GM19467 (cell line): ENCODE data around the gene TEX19.
A peak's percentile ranks its signal among the peaks of the same experiment; 100 is the strongest.

Experiments
- ATAC-seq: cut with Tn5 transposase; IDR thresholded peaks from one replicate; pipeline ENCODE4 v1.9.1; 2021; ENCODE audit warnings: mild to moderate bottlenecking, moderate library complexity; ENCODE audit not compliant: unreplicated experiment

The TEX19 gene

DNA sequence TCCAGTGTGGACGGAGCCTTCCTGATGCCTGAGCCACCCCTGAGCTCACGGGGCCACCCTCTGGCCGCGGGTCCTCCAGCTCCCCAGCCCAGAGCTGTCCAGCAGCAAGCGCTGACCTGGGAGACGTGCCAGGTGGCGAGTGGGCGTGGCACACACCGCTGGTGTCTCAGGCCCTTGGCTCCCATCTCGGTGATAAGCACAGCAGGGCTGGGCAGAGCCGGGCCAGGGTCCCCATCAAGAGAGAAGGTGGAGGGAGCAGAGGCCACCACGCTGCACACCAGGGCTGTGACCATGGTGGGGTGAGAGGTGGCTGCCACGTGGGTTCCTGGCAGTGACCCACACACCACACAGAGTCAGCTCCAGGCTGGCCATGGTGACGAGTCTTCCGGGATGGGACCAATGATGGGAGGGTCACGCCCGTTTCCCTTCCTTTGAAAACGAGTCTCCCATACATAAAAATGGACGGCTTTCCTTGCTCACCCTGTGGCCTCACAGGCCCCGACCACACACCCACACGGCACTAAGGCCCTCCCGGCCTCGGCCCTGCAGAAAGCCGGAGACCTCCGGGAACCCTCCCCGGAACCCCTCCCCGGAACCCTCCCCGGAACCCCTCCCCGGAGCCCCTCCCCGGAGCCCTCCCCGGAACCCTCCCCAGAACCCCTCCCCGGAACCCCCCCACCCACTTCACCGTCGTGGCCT, 29.3 kb downstream of the TEX19 start:
- no peak for ATAC-seq

DNA sequence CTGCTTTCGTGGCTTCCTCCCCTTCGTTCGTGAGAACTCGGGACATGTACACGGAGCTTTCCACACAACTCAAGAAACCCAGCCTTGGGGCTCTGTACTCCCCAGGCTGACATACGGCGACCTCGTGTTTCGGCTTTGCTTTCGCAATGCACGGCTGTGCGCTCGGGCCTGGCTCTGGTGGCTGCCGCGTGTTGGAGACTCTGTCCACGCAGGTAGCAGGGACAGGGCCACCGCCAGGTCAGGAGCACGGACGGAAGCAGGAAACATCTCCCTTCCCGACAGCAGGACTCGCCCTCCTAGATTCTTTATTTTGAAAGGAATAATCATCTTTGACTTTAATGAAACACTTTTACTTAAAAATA, 29.9 kb downstream of the TEX19 start:
- ATAC-seq, result no peak

DNA sequence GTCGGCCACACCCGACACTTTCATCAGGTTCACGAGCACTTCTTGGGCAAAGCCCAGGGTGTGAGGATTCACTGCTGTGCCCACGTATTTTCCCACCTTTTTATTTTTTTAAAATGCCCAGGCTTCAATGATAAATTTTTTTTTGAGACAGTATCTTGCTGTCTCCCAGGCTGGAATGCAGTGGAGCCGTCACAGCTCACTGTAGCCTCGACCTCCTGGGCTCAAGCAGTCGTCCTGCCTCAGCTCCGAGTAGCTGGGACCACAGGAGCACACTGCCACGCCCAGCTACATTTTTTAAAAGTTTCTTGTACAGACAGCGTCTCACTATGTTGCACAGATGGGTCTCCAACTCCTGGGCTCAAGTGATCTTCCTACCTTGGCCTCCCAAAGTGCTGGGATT, 30.3 kb downstream of the TEX19 start:
- no peak for ATAC-seq

DNA sequence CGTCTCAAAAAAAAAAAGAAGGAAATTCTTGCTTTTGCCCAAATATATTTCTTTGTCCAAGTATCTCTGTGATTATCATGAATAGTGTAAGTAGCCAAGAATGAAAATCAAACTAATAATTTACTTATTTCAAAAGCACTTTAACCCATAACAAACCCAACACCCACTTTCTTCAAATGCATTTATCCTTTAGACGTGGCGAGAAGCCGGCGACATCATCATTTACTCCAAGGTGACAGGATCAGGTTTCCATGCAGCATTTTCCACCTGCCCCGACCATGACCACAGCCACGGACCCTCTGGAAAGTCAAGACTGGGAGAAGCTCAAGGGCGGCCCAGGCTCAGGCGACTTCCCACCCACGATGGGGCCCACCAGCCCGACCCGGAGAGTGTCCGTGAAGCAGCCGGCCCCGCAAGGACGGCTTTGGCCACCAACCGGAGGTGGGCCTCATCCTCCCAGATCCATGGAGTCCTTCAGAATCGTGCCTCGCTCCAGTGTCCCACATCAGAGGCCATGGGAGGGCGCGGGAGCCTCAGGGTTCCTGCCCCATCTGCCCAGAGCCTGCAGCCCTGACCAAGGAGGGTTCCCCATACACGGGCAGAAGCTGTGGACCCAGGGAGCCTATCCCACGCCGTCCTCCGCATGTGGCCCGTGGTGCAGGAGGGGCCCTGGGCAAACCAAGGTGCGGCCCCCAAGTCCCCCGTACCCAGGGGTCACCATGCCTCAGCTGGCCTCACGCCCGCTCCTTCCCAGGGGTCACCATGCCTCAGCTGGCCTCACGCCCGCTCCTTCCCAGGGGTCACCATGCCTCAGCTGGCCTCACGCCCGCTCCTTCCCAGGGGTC, 31.2 kb downstream of the TEX19 start:
- ATAC-seq, result no peak

DNA sequence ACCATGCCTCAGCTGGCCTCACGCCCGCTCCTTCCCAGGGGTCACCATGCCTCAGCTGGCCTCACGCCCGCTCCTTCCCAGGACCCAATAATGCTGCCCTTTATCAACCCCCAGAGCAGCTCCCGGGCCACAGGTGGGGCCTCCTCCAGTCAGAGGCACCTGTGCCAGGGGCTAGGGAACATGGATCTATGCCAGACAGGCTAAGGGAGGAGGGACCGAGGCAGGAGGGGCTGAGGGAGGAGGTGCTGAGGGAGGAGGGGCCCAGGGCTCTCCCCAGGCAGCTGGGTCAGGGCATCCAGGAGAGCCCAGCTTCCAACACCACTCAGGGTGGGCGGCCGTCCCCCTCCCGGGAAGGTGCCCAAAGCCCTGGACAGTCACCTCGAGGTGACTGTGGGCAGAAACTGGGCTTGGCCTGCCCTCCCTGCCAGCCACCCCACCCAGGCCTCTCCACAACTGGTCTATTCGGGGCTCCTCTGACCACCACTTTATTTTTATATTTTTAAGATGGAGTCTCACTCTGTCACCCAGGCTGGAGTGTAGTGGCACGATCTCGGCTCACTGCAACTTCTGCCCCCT, 31.9 kb downstream of the TEX19 start:
- ATAC-seq, result no peak

DNA sequence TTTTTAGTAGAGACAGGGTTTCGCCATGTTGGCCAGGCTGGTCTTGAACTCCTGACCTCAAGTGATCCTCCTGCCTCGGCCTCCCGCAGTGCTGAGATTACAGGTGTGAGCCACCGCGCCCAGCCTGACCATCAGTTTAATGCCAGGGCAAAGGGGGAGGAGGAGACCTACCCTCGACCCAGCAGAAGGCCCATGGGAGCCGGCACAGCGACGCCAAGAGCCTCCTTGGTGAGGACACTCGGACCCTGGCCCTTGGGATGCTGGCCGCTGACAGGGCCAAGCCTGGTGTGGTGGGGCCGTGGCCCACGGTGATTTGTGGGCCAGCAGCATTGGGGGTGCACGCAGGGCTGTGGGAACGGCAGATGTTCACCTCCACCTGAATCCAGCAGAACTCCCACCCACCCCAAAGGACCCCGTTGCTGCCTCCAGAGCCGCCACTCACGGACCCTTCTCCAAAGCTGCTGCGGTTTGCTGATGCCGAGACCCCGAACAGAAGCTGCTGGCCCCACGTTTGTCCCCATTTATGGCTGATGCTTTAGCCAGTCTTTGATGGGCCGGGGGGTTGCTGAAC, 32.5 kb downstream of the TEX19 start:
- no peak for ATAC-seq

DNA sequence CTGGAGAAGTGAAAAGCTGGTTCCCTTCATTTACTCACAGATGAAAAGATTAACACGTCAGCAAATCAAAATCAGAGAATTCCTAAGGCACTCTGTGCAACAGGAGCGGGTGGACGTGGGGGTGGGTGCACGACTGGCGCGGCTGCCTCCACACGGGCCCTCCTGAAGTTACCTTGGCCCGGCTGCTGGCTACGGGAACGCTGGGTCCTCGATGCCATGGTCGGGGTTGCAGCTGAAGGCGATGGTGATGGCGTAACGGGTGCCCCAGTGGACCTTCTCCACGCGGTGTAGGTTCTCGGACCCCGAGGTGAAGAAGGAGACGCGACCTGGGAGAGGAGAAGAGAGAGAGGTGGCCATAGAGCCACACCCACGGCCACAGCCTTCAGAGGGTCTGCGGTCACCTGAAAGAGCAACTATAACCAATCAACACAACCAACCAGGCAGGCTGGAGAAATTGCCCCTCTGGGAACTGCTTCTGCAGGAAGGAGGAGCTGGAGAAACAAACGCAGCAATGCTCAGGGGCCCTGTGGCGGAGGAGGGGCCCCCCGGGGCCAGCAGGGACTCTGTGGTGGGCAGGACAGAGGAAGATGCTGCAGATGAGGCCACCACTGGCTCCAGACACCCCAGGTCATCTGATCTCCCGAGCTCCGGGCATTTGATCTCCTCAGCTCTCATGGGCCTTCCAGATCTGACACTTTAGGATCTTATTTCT, 33.3 kb downstream of the TEX19 start:
- ATAC-seq, result no peak

DNA sequence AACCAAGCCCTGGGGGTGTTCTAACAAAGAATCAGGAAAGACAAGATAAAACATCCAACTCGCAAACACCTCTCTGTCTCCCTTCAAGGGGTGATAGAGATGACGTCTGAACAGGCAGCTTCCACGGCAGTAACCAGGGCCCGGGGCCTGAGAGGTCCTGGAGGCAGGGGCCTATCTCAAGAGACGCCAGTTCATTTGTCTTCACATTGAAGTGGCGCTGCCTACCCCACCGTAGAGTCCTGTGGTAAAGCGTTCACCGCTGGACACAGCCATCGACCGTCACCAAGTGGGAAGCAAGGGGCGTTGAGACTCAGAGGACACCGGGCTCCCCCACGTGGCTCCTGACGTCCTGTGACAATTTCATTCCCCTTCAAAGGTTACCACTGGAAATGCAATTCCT, 33.9 kb downstream of the TEX19 start:
- ATAC-seq, result no peak

DNA sequence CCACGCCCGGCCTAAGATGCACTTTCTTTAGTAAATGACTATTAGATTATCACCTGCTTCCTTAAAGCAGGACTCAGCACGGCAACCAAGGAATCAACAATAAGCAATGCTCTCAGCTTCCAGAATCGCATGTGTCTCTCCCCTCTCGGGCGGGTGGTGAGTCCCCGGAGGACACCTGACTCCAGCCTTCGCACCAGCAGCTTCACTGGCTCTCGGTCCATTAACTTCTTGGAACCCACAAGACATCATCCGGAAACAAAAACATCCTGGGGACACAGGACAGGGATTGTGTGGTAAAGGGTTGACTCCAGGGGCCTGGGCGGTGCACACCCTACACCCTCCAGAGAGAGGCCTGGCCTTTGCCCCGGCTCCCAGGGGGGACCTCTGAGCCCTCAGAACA, 35.2 kb downstream of the TEX19 start:
- no peak for ATAC-seq

DNA sequence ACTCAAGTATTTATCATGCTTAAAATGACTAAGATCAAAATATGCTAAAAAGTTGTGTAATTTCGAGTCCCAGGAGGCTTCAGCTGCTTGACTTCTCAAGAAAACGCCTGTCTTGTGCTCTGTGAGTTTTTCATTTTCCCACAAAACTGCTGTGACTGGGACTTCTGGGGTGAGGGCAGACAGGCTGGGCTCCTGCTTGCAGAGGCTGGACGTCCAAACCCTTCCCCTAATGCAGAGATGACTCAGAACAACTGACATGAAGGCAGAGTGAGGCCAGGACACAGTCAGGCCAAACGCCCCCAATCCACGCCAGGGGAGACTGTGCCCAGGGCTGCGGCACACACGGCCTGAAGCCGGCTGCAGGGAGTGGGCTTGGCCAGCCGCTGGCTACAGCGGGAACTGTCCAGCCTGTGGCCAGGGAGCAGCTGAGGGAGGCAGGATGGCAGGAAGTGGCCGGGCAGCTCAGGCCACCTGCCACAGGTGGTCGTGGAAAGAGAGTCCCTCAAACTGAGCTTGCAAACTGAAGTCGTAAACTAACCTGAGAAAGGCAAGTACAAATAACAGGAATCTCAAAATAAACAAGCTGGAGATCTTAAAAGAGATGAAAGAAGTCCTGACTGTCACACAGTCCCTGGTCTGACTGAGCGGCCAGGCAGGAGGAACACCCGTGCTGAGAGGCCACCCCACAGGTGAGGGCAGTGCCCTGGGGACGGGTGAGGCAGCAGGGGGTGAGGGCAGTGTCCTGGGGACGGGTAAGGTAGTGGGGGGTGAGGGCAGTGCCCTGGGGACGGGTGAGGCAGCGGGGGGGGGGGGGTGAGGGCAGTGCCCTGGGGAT, 37.8 kb downstream of the TEX19 start:
- no peak for ATAC-seq

DNA sequence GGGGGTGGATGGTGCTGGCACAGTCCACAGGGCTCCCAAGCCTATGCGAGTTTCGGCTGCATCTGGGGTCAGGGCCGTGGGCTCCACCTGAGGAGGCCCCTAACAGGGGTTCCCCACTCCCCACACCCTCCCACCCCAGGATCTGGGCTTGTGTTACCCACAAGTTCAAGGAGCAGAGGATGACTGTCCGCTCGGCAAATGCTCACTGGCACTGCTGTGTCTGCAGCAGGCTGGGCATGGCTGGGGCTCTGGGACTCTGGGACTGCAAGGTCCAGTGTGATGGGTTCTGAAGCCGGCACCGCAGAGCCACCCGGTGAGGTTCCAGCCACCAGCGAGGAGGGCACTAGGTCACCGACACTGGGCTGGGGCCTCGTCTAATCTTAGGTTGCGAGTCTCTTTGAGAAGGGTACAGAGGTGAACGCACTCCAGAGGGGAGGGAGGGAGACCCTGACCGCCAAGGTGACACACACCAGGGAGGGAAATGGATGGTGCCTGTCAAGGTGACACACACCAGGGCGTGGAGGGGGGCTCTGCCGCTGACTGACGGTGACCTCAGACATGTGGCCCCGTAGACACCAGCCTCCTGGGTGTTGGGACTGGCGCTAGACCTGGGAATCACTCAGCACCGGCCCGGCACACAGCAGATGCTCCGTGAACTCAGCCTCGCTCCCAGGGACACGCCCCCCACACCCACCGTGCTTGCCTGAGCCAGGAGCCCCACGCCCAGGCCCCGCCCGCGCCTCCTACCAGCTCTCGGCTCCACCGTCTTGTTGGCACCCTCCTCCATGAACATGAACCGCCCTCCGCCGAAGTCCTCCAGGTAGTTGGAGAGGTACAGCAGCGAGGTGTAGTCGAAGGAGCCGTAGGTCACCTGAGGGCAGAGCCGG, 38.6 kb downstream of the TEX19 start:
- ATAC-seq, result no peak

DNA sequence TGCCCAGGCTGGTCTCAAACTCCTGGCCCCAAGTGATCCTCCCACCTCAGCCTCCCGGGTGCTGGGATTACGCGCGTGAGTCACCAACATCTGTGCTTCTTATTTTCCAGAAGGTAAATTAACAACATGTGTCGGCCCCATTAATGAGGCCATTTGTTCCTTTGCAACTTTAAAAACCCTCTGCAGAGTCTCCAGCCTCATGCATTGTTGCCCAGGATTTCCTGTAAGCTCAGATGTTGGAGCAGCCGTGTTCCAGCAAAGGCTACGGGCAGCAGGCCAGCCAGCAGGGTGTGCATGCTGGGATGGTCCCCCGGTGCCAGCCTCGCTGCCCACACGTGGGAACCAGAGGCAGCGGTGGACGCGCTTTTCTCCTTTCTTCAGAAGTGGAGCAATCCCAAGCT, 40.0 kb downstream of the TEX19 start:
- ATAC-seq, result no peak

DNA sequence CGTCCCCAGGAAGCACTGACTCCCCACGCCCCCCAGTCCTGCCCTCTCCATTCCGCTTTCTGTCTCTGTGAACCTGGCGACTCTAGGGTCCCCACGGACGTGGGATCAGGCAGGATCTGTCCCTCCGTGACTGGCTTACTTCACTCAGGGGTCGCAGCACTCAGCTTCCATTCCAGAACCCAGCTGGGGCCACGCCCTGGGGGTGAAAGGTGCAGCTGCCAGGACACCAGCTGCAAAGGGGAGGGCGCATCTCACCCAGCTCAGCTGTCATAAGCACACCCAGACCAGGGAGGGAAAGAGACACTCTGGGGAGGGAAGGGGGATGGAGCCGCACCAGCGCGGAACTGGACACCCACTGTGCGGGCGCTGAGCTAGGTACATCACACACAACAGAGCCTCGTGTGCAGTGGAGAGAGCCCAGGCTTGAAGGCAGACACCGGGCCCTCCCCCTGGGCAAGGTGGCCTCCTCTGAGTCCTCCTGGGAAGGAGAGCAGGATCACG, 40.6 kb downstream of the TEX19 start:
- ATAC-seq, result no peak

DNA sequence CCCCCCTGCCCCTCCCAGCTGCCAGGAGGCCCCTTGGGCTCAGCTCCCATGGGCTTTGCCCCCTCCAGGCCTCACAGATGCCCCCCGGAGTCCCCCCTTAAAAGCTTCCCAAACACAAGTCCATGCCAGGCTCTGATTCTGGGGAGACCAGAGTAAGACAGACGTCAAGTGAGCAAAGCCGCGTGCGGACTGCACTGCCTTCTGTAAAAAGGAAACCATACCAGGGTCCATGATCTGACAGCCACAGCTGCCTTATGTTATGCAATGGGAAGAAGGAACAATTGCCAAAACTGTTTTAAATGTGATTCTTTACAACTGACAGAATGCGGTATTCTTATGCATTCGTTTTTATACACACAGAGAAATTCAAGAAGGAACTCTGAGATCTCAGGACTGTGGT, 41.2 kb downstream of the TEX19 start:
- no peak for ATAC-seq

DNA sequence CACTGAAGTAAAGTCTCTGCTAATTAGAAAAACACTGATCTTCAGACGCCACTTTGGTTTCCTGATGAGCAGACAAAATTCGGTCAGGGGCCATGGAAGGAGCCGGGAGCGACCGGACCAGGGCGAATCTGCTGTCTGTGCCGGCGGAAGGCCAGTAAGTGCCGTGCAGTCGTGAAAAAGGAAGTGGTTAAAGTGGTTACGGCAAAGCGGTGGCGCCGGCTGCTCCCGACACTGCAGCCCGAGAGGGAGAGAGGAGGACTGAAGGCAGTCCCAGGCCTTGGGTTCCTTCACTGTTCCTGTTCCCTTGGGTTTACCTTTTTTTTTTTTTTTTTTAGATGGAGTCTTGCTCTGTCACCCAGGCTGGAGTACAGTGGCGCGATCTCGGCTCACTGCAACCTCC, 41.8 kb downstream of the TEX19 start:
- ATAC-seq, result no peak

DNA sequence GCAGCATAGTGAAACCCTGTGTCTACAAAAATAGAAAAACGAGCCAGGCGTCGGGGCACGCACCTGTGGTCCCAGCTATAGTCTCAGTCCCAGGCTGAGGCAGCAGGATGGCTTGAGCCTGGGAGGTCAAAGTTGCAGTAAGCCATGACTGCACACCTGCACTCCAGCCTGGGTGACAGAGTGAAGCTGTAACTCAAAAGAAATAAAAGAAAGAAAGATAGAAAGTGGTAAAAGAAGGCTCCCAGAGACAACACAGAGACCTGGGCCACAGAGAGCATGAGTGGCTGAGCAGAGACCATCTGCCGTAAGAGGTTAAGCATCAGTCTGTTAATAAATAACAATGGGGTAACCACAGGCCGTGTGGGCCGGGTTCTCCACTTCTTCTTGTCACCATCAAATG, 43.8 kb downstream of the TEX19 start:
- peak; percentile 64 for ATAC-seq

DNA sequence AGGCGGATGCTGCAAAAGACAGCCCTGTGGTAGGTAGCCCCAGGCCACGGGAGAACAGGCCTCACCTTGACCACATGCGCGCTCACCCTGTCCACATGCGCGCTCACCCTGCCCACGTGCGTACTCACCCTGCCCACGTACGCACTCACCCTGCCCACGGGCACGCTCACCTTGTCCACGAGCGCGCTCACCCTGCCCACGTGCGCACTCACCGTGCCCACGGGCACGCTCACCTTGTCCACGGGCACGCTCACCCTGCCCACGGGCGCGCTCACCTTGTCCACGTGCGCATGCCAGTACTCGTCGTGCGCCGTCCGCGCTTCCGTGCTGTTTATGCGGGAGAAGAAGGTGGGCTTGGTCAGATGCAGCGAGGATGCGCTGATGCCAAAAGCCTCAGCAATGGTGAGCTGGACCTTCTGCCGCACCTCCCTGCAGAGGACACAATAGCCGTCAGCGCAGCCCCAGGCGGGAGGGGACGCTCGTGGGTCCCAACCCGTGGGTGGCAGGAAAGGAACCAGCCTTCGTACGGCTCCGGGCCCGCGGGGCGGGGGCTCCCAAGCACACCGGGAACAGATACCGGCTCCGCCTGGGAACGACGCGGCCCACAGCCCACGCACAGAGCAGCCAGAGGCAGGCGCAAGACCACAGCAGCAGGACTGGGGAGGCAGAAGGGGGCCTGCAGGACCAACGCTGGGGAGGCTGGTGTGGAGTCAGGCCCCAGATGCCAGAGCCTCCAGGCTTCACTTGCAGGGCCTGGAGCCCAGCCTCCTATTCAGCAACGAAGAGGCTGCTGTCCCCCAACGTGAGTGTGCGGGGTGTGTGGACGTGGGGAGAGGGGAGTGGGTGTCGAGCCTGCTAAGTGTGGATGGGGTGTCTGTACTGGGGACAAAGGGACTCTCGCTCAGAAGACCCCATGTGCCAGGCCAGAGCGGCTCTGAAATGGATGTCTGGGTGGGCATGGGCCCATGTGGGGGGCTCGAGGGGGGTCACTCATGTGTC, 44.9 kb downstream of the TEX19 start:
- ATAC-seq, result no peak

DNA sequence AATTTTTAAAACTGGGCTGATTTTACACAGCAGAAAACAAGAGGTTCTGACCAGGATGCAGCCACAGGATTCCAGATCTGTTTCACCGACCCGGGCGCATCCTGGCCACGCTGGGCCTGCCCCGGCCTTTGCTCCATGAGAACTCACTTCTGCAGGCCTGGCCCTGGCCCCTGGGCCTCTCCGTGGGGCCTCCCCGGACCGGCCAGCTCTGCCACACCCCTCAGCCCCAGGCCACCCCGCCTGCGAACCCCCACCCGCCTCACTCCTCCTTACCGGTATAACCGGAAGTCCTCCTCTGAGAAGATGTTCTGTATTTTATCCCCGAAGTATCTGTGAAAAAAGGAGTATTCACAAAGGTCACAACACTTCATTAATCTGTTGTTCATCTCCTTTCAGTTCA, 46.0 kb downstream of the TEX19 start:
- ATAC-seq, result no peak
